Ovary (tissue), 9 donors: ENCODE data around the gene CSE1L. TPM values are rescaled to one million over a fixed set of nuclear protein-coding genes. Genes with fewer than 3 reads are reported as not detected.

ENCODE experiments used
- DNase-seq, 5 donors: peaks; one replicate each; pipeline ENCODE4 v3.0.0-alpha.2; 2019 to 2020
- H3K27ac ChIP-seq, 2 donors: fragments of 200-600 bp; one replicate each; pipeline versions ENCODE4 v1.5.1 to v1.8.0; 2019 to 2022
- H3K27me3 ChIP-seq: fragments of 200-600 bp; one replicate; pipeline ENCODE4 v1.8.0; 2022
- H3K36me3 ChIP-seq: fragments of 200-600 bp; sonication (generic); one replicate; pipeline ENCODE4 v1.5.1; 2019
- H3K4me1 ChIP-seq: one replicate; pipeline ENCODE4 v1.8.1; 2013; ENCODE audit warnings: mild to moderate bottlenecking, moderate library complexity; ENCODE audit not compliant: insufficient read depth
- H3K4me3 ChIP-seq: fragments of 200-600 bp; sonication (generic); one replicate; pipeline ENCODE4 v1.5.1; 2017
- H3K9me3 ChIP-seq, 2 donors: fragments of 200-600 bp in 1 of 2; sonication (generic) in 1 of 2; one replicate each; pipeline versions ENCODE4 v1.5.1 to v1.8.1; 2013 to 2019; ENCODE audit warnings: mild to moderate bottlenecking in 1 of 2, moderate library complexity in 1 of 2
- CTCF ChIP-seq, 3 donors: fragments of 450-650 bp in 2 of 3; fragments of 200-600 bp in 1 of 3; IDR thresholded peaks; one replicate each; pipeline versions ENCODE4 v1.5.1 to v1.8.0; 2016 to 2022; ENCODE audit warnings: antibody characterized with exemption in 3 of 3, mild to moderate bottlenecking in 1 of 3
- EP300 ChIP-seq: sonication (generic); formaldehyde crosslinking; IDR thresholded peaks from one replicate; pipeline ENCODE4 v1.6.1; 2017; ENCODE audit warnings: antibody characterized with exemption
- POLR2A ChIP-seq: fragments of 450-650 bp; IDR thresholded peaks from one replicate; pipeline ENCODE4 v1.6.1; 2017; ENCODE audit warnings: antibody characterized with exemption, mild to moderate bottlenecking, moderate library complexity
- WGBS, 3 donors: extraction: QIAGEN DNeasy Blood & Tissue Kit in 1 of 3; methylation state at CpG; one replicate each; pipeline versions ENCODE4 v1.1.5 to v1.1.7; 2013 to 2017; 5-methylcytosine and 5-hydroxymethylcytosine counted together
- intact Hi-C, 4 donors: fragments of 100-400 bp; cut with DNase I; formaldehyde crosslinking; loops; one replicate each; pipeline versions ENCODE4 v1.11.0 to v1.15.1; 2022 to 2023
- polyA plus RNA-seq, 2 donors: library from polyadenylated mRNA; stranded (reverse); fragments of 200-250 nt in 1 of 2; fragments of 350-450 nt in 1 of 2; fragmentation: Illumina TruSeq in 1 of 2; extraction: RNeasy Lipid Tissue Mini Kit (QIAGEN cat#74804) in 1 of 2; gene quantifications; one replicate each; pipeline ENCODE4 v1.2.3, GENCODE V29; 2013 to 2014
- small RNA-seq: library from RNA; depleted of rRNA; stranded (forward); fragments of <200 nt; gene quantifications from one replicate; pipeline ENCODE3, GENCODE V24; 2016
- total RNA-seq, 7 donors: library from RNA; depleted of rRNA in 2 of 7; stranded (reverse); fragments of >200 nt in 2 of 7; fragmentation: NEBNext Ultra II Directional in 3 of 7; extraction: Animal tissue kit (Norgen Biotek cat#: 25700) in 3 of 7; gene quantifications; one replicate each; pipeline versions ENCODE4 v1.1.0 to v1.2.4, GENCODE V29; 2016 to 2023
- donor health status: DM: no; HTN: no; CAD: no; lungs with moderate emphysema.
- donor health status: DM: no; HTN: no; CAD: no.
- donor health status: Bipolar disorder and iron deficiency.
- donor health status: DM: yes; HTN: yes; CAD: no.
- donor health status: DM: no; HTN: no; CAD: no.
- donor health status: DM: yes; HTN: yes; CAD: no.

The CSE1L gene
- total and polyA plus RNA-seq, 9 donors = 23.3 to 55.4 (median 43.7) TPM

GRCh38 chr20:49140834-49141233, 94.7 kb downstream of the CSE1L start:
- Histone ChIP-seq H3K27ac (no peak overlapping the region), H3K4me3 (no peak overlapping the region)
- intact Hi-C loops = no loop called here

More at GRCh38 chr20:49140834-49141233, 94.7 kb downstream of the CSE1L start:
- Histone ChIP-seq H3K9me3 (no peaks in the 10 kb centered on the region), H3K36me3 (no peaks in the 10 kb centered on the region), H3K4me1 (no peaks in the 10 kb centered on the region), H3K27me3 (no peaks in the 10 kb centered on the region)
- DNase-seq = no peak
- TF ChIP-seq EP300 = no peak
- TF ChIP-seq POLR2A = no peak
- TF ChIP-seq CTCF (IDR thresholded peaks at IDR 0.05) = no peak
- WGBS, 3 donors = 15 to 38% (median 31%) methylated on average over 2 of the region's 2 CpGs

Small RNA genes within 50 kb of the gene (small RNA-seq; reads per million reads assigned to genes)
- not detected for gene SNAP23P1

Other genes with a start within 250 kb of the CSE1L start
- gene PREX1, start 218.3 kb upstream of the CSE1L start, total RNA-seq = 10 to 100 TPM in 2 of 7 donors, 1 to 10 TPM in 5; 3.8 to 13.6 (median 5.4) TPM
- 1 to 10 TPM; 6.7 to 8.8 TPM for gene PREX1, start 218.3 kb upstream of the CSE1L start, polyA plus RNA-seq
- gene ARFGEF2, start 124.6 kb upstream of the CSE1L start, total RNA-seq = 10 to 100 TPM; 16.3 to 23.9 (median 19.3) TPM
- 10 to 100 TPM in 1 of 2 donors, 1 to 10 TPM in 1; 9.1 to 12.4 TPM for gene ARFGEF2, start 124.6 kb upstream of the CSE1L start, polyA plus RNA-seq
- gene STAU1, start 142.0 kb downstream of the CSE1L start, total RNA-seq = 10 to 100 TPM; 41.5 to 77.2 (median 70.5) TPM
- gene STAU1, start 142.0 kb downstream of the CSE1L start, polyA plus RNA-seq = 100 to 1,000 TPM in 1 of 2 donors, 10 to 100 TPM in 1; 37.2 to 113 TPM
- gene DDX27, start 173.1 kb downstream of the CSE1L start, total RNA-seq = 10 to 100 TPM; 30.4 to 44.9 (median 36.8) TPM
- gene DDX27, start 173.1 kb downstream of the CSE1L start, polyA plus RNA-seq = 10 to 100 TPM; 33.7 to 39.5 TPM
- gene ZNFX1, start 231.7 kb downstream of the CSE1L start, total RNA-seq = 10 to 100 TPM; 17.6 to 29.7 (median 23.5) TPM
- 10 to 100 TPM in 1 of 2 donors, 1 to 10 TPM in 1; 9.2 to 38.1 TPM for gene ZNFX1, start 231.7 kb downstream of the CSE1L start, polyA plus RNA-seq